Karpas-422 (cell line): ENCODE measurements around the gene EXTL1. TPM values are rescaled to one million over a fixed set of nuclear protein-coding genes. Genes with fewer than 3 reads are reported as not detected.

ENCODE experiments used
- DNase-seq: peaks from one replicate; pipeline ENCODE4 v3.0.0-alpha.2; 2015
- H2AFZ ChIP-seq: fragments of 200-600 bp; sonication (generic); 2 replicates; pipeline ENCODE4 v1.6.1; 2014; ENCODE audit warnings: antibody characterized with exemption, low read length, mixed read lengths
- H3K27ac ChIP-seq: fragments of 200-600 bp; sonication (generic); 2 replicates; pipeline ENCODE4 v1.5.1; 2014; ENCODE audit warnings: mild to moderate bottlenecking, low read length, moderate library complexity
- H3K27me3 ChIP-seq: fragments of 200-600 bp; sonication (generic); 2 replicates; pipeline ENCODE4 v1.6.1; 2014; ENCODE audit warnings: low read length, mixed read lengths
- H3K36me3 ChIP-seq: fragments of 200-600 bp; sonication (generic); 2 replicates; pipeline ENCODE4 v1.6.1; 2014; ENCODE audit warnings: low read length, mixed read lengths; ENCODE audit not compliant: insufficient read depth
- H3K4me1 ChIP-seq: fragments of 200-600 bp; sonication (generic); 2 replicates; pipeline ENCODE4 v1.6.1; 2014; ENCODE audit warnings: mild to moderate bottlenecking, low read length, mixed read lengths
- H3K4me2 ChIP-seq: fragments of 200-600 bp; sonication (generic); 2 replicates; pipeline ENCODE4 v1.6.1; 2014; ENCODE audit warnings: low read length, low read depth, mild to moderate bottlenecking; ENCODE audit not compliant: poor library complexity, severe bottlenecking
- H3K4me3 ChIP-seq: fragments of 200-600 bp; sonication (generic); 2 replicates; pipeline ENCODE4 v1.5.1; 2014; ENCODE audit warnings: mild to moderate bottlenecking, antibody characterized with exemption, low read length, mixed read lengths
- H3K79me2 ChIP-seq: fragments of 200-600 bp; sonication (generic); 2 replicates; pipeline ENCODE4 v1.6.1; 2014; ENCODE audit warnings: mild to moderate bottlenecking, low read length, mixed read lengths
- H3K9ac ChIP-seq: fragments of 200-600 bp; sonication (generic); 2 replicates; pipeline ENCODE4 v1.6.0; 2014; ENCODE audit warnings: low read length
- H3K9me2 ChIP-seq: fragments of 200-600 bp; sonication (generic), shearing (Covaris generic); replicated peaks from 2 replicates; pipeline ENCODE4 v1.6.0; 2014; ENCODE audit warnings: mild to moderate bottlenecking, low read length, moderate library complexity; ENCODE audit not compliant: insufficient read depth
- H3K9me3 ChIP-seq: fragments of 300-700, 200-600 bp; sonication (generic); 2 replicates; pipeline ENCODE4 v1.6.1; 2014; ENCODE audit warnings: low read length, mixed read lengths
- H4K20me1 ChIP-seq: fragments of 200-600 bp; sonication (generic); 2 replicates; pipeline ENCODE4 v1.6.1; 2014; ENCODE audit warnings: mild to moderate bottlenecking, antibody characterized with exemption, low read length, low read depth; ENCODE audit not compliant: insufficient read depth
- total RNA-seq: library from RNA; depleted of rRNA; stranded (reverse); fragments of >200 nt; shearing (Covaris generic); gene quantifications from 2 replicates; pipeline ENCODE4 v1.2.3, GENCODE V29; 2014; ENCODE audit warnings: low replicate concordance

The EXTL1 gene
- total RNA-seq, 1 experiment from 2014 or later: not detected

- no peaks in the 10 kb centered on the region for H3K27me3 ChIP-seq
- DNase-seq: no peak
- no peak overlapping the region for H3K9ac ChIP-seq
- no peaks in the 10 kb centered on the region for H3K9me3 ChIP-seq
- H3K27ac ChIP-seq: no peak overlapping the region
- no peak overlapping the region for H3K4me3 ChIP-seq
- H3K79me2 ChIP-seq: no peaks in the 10 kb centered on the region
- no peaks in the 10 kb centered on the region for H3K4me1 ChIP-seq
- no peaks in the 10 kb centered on the region for H3K9me2 ChIP-seq
- H3K36me3 ChIP-seq: no peaks in the 10 kb centered on the region
- no peaks in the 10 kb centered on the region for H4K20me1 ChIP-seq
- H3K4me2 ChIP-seq: no peak overlapping the region
- H2AFZ ChIP-seq: no peak overlapping the region
These were observed 39.4 kb downstream of the EXTL1 start for GRCh38 chr1:26060832-26061574.

- DNase-seq: no peak
- no peaks in the 10 kb centered on the region for H3K36me3 ChIP-seq
- no peaks in the 10 kb centered on the region for H3K4me1 ChIP-seq
- no peak overlapping the region for H3K4me3 ChIP-seq
- H3K27ac ChIP-seq: no peak overlapping the region
- H3K9ac ChIP-seq: no peak overlapping the region
- no peaks in the 10 kb centered on the region for H3K9me2 ChIP-seq
- no peak overlapping the region for H2AFZ ChIP-seq
- no peaks in the 10 kb centered on the region for H4K20me1 ChIP-seq
- no peak overlapping the region for H3K4me2 ChIP-seq
- no peaks in the 10 kb centered on the region for H3K9me3 ChIP-seq
- H3K79me2 ChIP-seq: no peaks in the 10 kb centered on the region
- H3K27me3 ChIP-seq: no peaks in the 10 kb centered on the region
These were observed 43.0 kb downstream of the EXTL1 start for GRCh38 chr1:26064553-26064952.

- Histone ChIP-seq H3K27me3 (no peaks in the 10 kb centered on the region), H3K4me3 (no peak overlapping the region), H3K4me1 (no peaks in the 10 kb centered on the region), H3K9me3 (no peaks in the 10 kb centered on the region), H3K9me2 (no peaks in the 10 kb centered on the region), H3K4me2 (no peak overlapping the region), H3K36me3 (no peaks in the 10 kb centered on the region), H4K20me1 (no peaks in the 10 kb centered on the region), H3K79me2 (no peaks in the 10 kb centered on the region), H3K27ac (no peak overlapping the region), H2AFZ (no peak overlapping the region), H3K9ac (no peak overlapping the region)
- no peak for DNase-seq
These were observed 44.6 kb downstream of the EXTL1 start for GRCh38 chr1:26066160-26066559.

- no peak overlapping the region for H3K27ac ChIP-seq
- H3K79me2 ChIP-seq: no peaks in the 10 kb centered on the region
- no peak overlapping the region for H3K9ac ChIP-seq
- H3K36me3 ChIP-seq: no peaks in the 10 kb centered on the region
- no peak for DNase-seq
- no peaks in the 10 kb centered on the region for H3K27me3 ChIP-seq
- no peak overlapping the region for H2AFZ ChIP-seq
- no peak overlapping the region for H3K4me2 ChIP-seq
- no peaks in the 10 kb centered on the region for H4K20me1 ChIP-seq
- no peaks in the 10 kb centered on the region for H3K4me1 ChIP-seq
- H3K4me3 ChIP-seq: no peak overlapping the region
- H3K9me3 ChIP-seq: no peaks in the 10 kb centered on the region
- no peaks in the 10 kb centered on the region for H3K9me2 ChIP-seq
These were observed 45.3 kb downstream of the EXTL1 start for GRCh38 chr1:26066857-26067256.

GRCh38 chr1:26067432-26067911 lies 45.9 kb downstream of the EXTL1 start, which contains the start of gene TRIM63:
TRIM63 (minus strand) TSS chr1:26067630; CDS start chr1:26067494, 136 bp downstream.
- Histone ChIP-seq H3K9me3 (no peaks in the 10 kb centered on the region), H4K20me1 (no peaks in the 10 kb centered on the region), H2AFZ (no peak within 1 kb of the TSS), H3K27me3 (no peaks in the 10 kb centered on the region), H3K27ac (no peak within 1 kb of the TSS), H3K9ac (no peak within 1 kb of the TSS), H3K4me3 (no peak within 1 kb of the TSS), H3K79me2 (no peaks in the 10 kb centered on the region), H3K36me3 (no peaks in the 10 kb centered on the region), H3K4me2 (no peak within 1 kb of the TSS), H3K4me1 (no peaks in the 10 kb centered on the region), H3K9me2 (no peaks in the 10 kb centered on the region)
- DNase-seq: no peak

GRCh38 chr1:26069941-26070295 lies 48.3 kb downstream of the EXTL1 start:
- no peak overlapping the region for H3K4me2 ChIP-seq
- H3K9me2 ChIP-seq: no peaks in the 10 kb centered on the region
- H3K9ac ChIP-seq: no peak overlapping the region
- no peak for DNase-seq
- no peak overlapping the region for H3K27ac ChIP-seq
- no peaks in the 10 kb centered on the region for H3K36me3 ChIP-seq
- H3K4me3 ChIP-seq: no peak overlapping the region
- H3K79me2 ChIP-seq: no peaks in the 10 kb centered on the region
- H3K27me3 ChIP-seq: no peaks in the 10 kb centered on the region
- H4K20me1 ChIP-seq: no peaks in the 10 kb centered on the region
- no peaks in the 10 kb centered on the region for H3K9me3 ChIP-seq
- no peaks in the 10 kb centered on the region for H3K4me1 ChIP-seq
- no peak overlapping the region for H2AFZ ChIP-seq

- no peak for DNase-seq
- H4K20me1 ChIP-seq: no peaks in the 10 kb centered on the region
- no peaks in the 10 kb centered on the region for H3K9me3 ChIP-seq
- no peak overlapping the region for H3K9ac ChIP-seq
- no peaks in the 10 kb centered on the region for H3K9me2 ChIP-seq
- no peak overlapping the region for H2AFZ ChIP-seq
- no peaks in the 10 kb centered on the region for H3K79me2 ChIP-seq
- no peak overlapping the region for H3K27ac ChIP-seq
- no peaks in the 10 kb centered on the region for H3K27me3 ChIP-seq
- H3K4me3 ChIP-seq: no peak overlapping the region
- no peak overlapping the region for H3K4me2 ChIP-seq
- H3K36me3 ChIP-seq: no peaks in the 10 kb centered on the region
- no peaks in the 10 kb centered on the region for H3K4me1 ChIP-seq
These were observed 48.9 kb downstream of the EXTL1 start for GRCh38 chr1:26070296-26070962.

- Histone ChIP-seq H3K27me3 (no peaks in the 10 kb centered on the region), H3K27ac (no peak overlapping the region), H3K9ac (no peak overlapping the region), H3K9me2 (no peaks in the 10 kb centered on the region), H3K9me3 (no peaks in the 10 kb centered on the region), H3K36me3 (no peaks in the 10 kb centered on the region), H3K4me3 (no peak overlapping the region), H4K20me1 (no peaks in the 10 kb centered on the region), H3K4me1 (no peaks in the 10 kb centered on the region), H3K4me2 (no peak overlapping the region), H2AFZ (no peak overlapping the region), H3K79me2 (no peaks in the 10 kb centered on the region)
- DNase-seq: no peak
These were observed 49.4 kb downstream of the EXTL1 start for GRCh38 chr1:26070963-26071342.
